Mesenchymal stem cell (in vitro differentiated cells and primary cell): ENCODE results near the gene CLIP3.

Source experiments
- DNase-seq: peaks from one replicate; pipeline ENCODE4 v3.0.0-alpha.2; 2013
- H2AFZ ChIP-seq: one replicate; pipeline ENCODE4 v1.6.1; 2013; ENCODE audit warnings: low read depth, mild to moderate bottlenecking, control low read depth, inconsistent platforms, low read length, moderate library complexity
- H2AK5ac ChIP-seq: 2 replicates; pipeline ENCODE4 v1.6.1; 2013; ENCODE audit warnings: low read length, moderate library complexity, mild to moderate bottlenecking, inconsistent platforms; ENCODE audit not compliant: severe bottlenecking
- H2BK120ac ChIP-seq: one replicate; pipeline ENCODE4 v1.6.1; 2013; ENCODE audit warnings: low read depth, mild to moderate bottlenecking, inconsistent platforms, low read length, moderate library complexity
- H2BK12ac ChIP-seq, 2 experiments: one replicate each; pipeline ENCODE4 v1.6.1; 2013; ENCODE audit warnings: inconsistent platforms in 2 of 2, low read length in 2 of 2, mild to moderate bottlenecking in 2 of 2, moderate library complexity in 2 of 2, control low read depth in 1 of 2
- H2BK15ac ChIP-seq: one replicate; pipeline ENCODE4 v1.6.1; 2013; ENCODE audit warnings: mild to moderate bottlenecking, low read depth, inconsistent platforms; ENCODE audit not compliant: poor library complexity, severe bottlenecking
- H2BK5ac ChIP-seq: 2 replicates; pipeline ENCODE4 v1.6.1; 2013; ENCODE audit warnings: low read depth, mild to moderate bottlenecking, low read length, control low read depth, inconsistent platforms; ENCODE audit not compliant: poor library complexity, severe bottlenecking
- H3K14ac ChIP-seq, 2 experiments: one replicate each; pipeline ENCODE4 v1.6.1; 2013; ENCODE audit warnings: inconsistent platforms in 2 of 2, low read length in 2 of 2, control low read depth in 1 of 2, mild to moderate bottlenecking in 1 of 2, moderate library complexity in 1 of 2
- H3K18ac ChIP-seq, 2 experiments: one replicate each; pipeline ENCODE4 v1.6.1; 2013; ENCODE audit warnings: inconsistent platforms in 2 of 2, low read length in 2 of 2, control low read depth in 1 of 2, low read depth in 1 of 2, mild to moderate bottlenecking in 1 of 2
- H3K23ac ChIP-seq, 2 experiments: one replicate each; pipeline ENCODE4 v1.6.1; 2013; ENCODE audit warnings: inconsistent platforms in 2 of 2, low read length in 2 of 2, mild to moderate bottlenecking in 2 of 2, moderate library complexity in 2 of 2, control low read depth in 1 of 2
- H3K27ac ChIP-seq: 2 replicates; pipeline ENCODE4 v1.5.1; 2013; ENCODE audit warnings: mild to moderate bottlenecking, moderate library complexity, low read length, control low read depth, inconsistent platforms; ENCODE audit not compliant: poor library complexity, severe bottlenecking
- H3K27me3 ChIP-seq, 2 experiments: 2 replicates each; pipeline versions ENCODE4 v1.6.1 to v1.7.0; 2013; ENCODE audit warnings: low read length in 2 of 2, mild to moderate bottlenecking in 2 of 2, moderate library complexity in 2 of 2, control low read depth in 1 of 2, inconsistent platforms in 1 of 2; ENCODE audit not compliant: control insufficient read depth in 1 of 2, insufficient read depth in 1 of 2
- H3K36me3 ChIP-seq, 2 experiments: 2 replicates each; pipeline versions ENCODE4 v1.6.1 to v1.7.0; 2013; ENCODE audit warnings: low read length in 2 of 2, control low read depth in 1 of 2, inconsistent platforms in 1 of 2, low read depth in 1 of 2, mild to moderate bottlenecking in 1 of 2; ENCODE audit not compliant: insufficient read depth in 2 of 2, control insufficient read depth in 1 of 2
- H3K4ac ChIP-seq, 2 experiments: one replicate each; pipeline ENCODE4 v1.6.1; 2013; ENCODE audit warnings: inconsistent platforms in 2 of 2, low read length in 2 of 2, mild to moderate bottlenecking in 2 of 2, moderate library complexity in 2 of 2, control low read depth in 1 of 2, low read depth in 1 of 2
- H3K4me1 ChIP-seq: 2 replicates; pipeline ENCODE4 v1.6.1; 2013; ENCODE audit warnings: low read depth, low read length, control low read depth; ENCODE audit not compliant: control insufficient read depth, insufficient read depth
- H3K4me2 ChIP-seq: 2 replicates; pipeline ENCODE4 v1.6.1; 2013; ENCODE audit warnings: low read length, mild to moderate bottlenecking, inconsistent platforms; ENCODE audit not compliant: poor library complexity, severe bottlenecking
- H3K4me3 ChIP-seq, 2 experiments: 2 replicates each; pipeline versions ENCODE4 v1.5.1 to v1.7.0; 2013; ENCODE audit warnings: low read length in 2 of 2, mild to moderate bottlenecking in 2 of 2, control low read depth in 1 of 2, low read depth in 1 of 2; ENCODE audit not compliant: insufficient read depth in 1 of 2
- H3K79me1 ChIP-seq: replicated peaks from 2 replicates; pipeline ENCODE4 v1.6.1; 2013; ENCODE audit warnings: mild to moderate bottlenecking, control low read depth, low read length, inconsistent platforms; ENCODE audit not compliant: poor library complexity, severe bottlenecking
- H3K9ac ChIP-seq: 2 replicates; pipeline ENCODE4 v1.7.0; 2013; ENCODE audit warnings: mild to moderate bottlenecking, low read length, moderate library complexity
- H3K9me3 ChIP-seq: 2 replicates; pipeline ENCODE4 v1.7.0; 2013; ENCODE audit warnings: mild to moderate bottlenecking, low read length; ENCODE audit not compliant: control insufficient read depth
- H4K8ac ChIP-seq: one replicate; pipeline ENCODE4 v1.6.1; 2013; ENCODE audit warnings: inconsistent platforms, mild to moderate bottlenecking, low read length, moderate library complexity
- H4K91ac ChIP-seq: one replicate; pipeline ENCODE4 v1.6.1; 2013; ENCODE audit warnings: mild to moderate bottlenecking, low read length, inconsistent platforms
- WGBS: methylation state at CpG from one replicate; pipeline ENCODE4 v1.1.7; 2013; ENCODE audit warnings: mixed read lengths; 5-methylcytosine and 5-hydroxymethylcytosine counted together

Gene CLIP3

DNA sequence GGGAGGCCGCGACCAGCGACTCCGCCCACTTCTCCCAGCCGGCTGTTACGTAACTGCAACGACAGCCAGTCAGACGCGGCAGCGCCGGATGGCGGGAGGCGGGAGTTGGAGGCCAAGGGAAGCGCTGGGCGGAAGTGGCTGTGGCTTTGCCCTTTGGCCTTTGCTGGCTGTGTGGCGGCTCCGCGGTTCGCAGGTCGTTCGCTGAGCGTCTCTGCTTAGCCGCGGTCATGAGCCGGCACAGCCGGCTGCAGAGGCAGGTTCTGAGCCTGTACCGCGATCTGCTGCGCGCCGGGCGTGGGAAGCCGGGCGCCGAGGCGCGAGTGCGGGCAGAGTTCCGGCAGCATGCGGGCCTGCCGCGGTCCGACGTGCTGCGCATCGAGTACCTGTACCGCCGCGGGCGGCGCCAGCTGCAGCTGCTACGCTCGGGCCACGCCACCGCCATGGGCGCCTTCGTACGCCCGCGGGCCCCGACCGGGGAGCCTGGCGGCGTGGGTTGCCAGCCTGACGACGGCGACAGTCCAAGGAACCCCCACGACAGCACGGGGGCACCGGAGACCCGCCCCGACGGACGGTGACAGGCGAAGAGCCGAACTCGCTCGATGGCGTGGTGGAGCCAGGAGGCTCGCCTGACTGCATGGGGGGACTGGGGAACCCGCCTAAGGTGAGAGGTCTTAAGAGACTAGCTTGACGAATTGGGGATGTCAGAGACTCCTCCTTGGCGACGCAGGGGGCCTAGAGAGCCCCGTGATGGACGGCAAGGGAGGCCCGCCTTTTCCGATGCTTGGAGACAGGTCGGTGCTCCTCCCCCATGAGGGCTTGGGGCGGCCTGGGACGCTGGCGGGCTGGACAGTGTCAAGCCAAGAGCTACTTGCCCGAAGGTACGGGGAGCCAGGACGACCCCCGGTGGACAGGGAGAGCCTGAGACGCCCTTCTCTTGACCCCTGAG lies 37.4 kb downstream of the CLIP3 start, which contains the start of gene SDHAF1:
Gene SDHAF1, plus strand, starts transcription at position 141 of the 946 bp plus-strand sequence. Its CDS starts 87 bp downstream, at position 228.
- H3K14ac ChIP-seq: peak within 1 kb of the TSS in 1 of 2 experiments; percentile 57
- H3K27me3 ChIP-seq: peaks cover 0 to 5% of the 10 kb centered on the region in 2 experiments
- WGBS: under 1% methylated on average over 86 of the region's 97 CpGs
- H3K79me1 ChIP-seq: peaks cover 27% of the 10 kb centered on the region
- no peak within 1 kb of the TSS for H2BK12ac ChIP-seq
- peak within 1 kb of the TSS; percentile 87 to 95 for H3K18ac ChIP-seq
- H4K8ac ChIP-seq: peak within 1 kb of the TSS; percentile 92
- peak within 1 kb of the TSS; percentile 27 for H2BK120ac ChIP-seq
- peak; percentile 95 for DNase-seq
- H4K91ac ChIP-seq: peak within 1 kb of the TSS; percentile 82
- H3K23ac ChIP-seq: peak within 1 kb of the TSS in 1 of 2 experiments; percentile 75
- H2BK5ac ChIP-seq: no peak within 1 kb of the TSS
- peak within 1 kb of the TSS; percentile 29 for H2BK15ac ChIP-seq
- peak within 1 kb of the TSS; percentile 70 to 94 for H3K4ac ChIP-seq
- H3K4me3 ChIP-seq: peak within 1 kb of the TSS; percentile 92 to 98
- H3K9me3 ChIP-seq: no peaks in the 10 kb centered on the region
- peak within 1 kb of the TSS; percentile 92 for H2AFZ ChIP-seq
- peaks cover 15% of the 10 kb centered on the region for H3K4me1 ChIP-seq
- H3K27ac ChIP-seq: no peak within 1 kb of the TSS
- no peak within 1 kb of the TSS for H2AK5ac ChIP-seq
- H3K4me2 ChIP-seq: peak within 1 kb of the TSS; percentile 85
- peak within 1 kb of the TSS; percentile 89 for H3K9ac ChIP-seq
- peaks cover 8 to 19% of the 10 kb centered on the region in 2 experiments for H3K36me3 ChIP-seq

DNA sequence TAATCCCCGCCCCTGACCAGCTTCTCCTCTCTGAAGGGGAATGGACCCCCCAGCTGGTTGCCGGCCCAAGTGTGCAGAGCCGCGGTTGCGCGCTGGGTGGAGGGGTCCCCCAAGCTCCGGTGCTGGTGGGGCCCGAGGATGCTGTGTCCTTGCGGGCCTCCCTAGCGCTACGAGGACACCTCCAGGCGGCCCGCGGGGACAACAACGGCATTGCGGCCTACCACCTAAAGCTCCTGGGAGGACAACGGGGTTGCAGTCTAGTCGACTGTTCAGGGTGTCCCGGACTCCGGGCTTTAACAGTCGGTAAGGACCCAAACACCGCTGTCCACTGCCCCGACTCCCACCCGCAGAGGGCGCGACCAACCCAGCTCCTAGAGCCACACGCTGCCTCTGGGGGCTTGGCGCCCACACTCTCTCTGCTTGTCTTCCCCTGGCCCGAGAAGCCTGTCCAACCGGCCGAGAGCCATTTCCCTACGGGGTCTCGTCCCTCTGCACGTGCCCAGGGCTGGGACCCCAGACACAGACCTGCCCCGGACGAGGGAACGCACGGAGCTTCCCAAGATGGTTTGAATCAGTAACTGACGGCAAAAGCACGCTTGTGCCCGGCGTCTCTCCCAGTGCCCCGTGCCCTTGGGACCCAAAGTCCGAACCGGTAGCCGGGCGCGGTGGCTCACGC lies 38.6 kb downstream of the CLIP3 start:
- Histone ChIP-seq H2AK5ac (no peak overlapping the region), H3K36me3 (peaks cover 8 to 15% of the 10 kb centered on the region in 2 experiments), H3K9ac (peak overlapping the region; percentile 89), H3K9me3 (no peaks in the 10 kb centered on the region), H2BK15ac (peak overlapping the region; percentile 26), H3K4ac (no peak overlapping the region), H4K91ac (no peak overlapping the region), H4K8ac (no peak overlapping the region), H3K4me3 (peak overlapping the region in 1 of 2 experiments; percentile 98), H3K4me2 (no peak overlapping the region), H2BK120ac (no peak overlapping the region), H3K14ac (no peak overlapping the region), H3K27ac (no peak overlapping the region), H3K23ac (no peak overlapping the region), H3K27me3 (peaks cover 0 to 5% of the 10 kb centered on the region in 2 experiments), H3K4me1 (peaks cover 15% of the 10 kb centered on the region), H2AFZ (no peak overlapping the region), H3K79me1 (peaks cover 24% of the 10 kb centered on the region), H3K18ac (no peak overlapping the region), H2BK5ac (no peak overlapping the region), H2BK12ac (no peak overlapping the region)
- 88% methylated on average over 49 of the region's 49 CpGs for WGBS
- no peak for DNase-seq

DNA sequence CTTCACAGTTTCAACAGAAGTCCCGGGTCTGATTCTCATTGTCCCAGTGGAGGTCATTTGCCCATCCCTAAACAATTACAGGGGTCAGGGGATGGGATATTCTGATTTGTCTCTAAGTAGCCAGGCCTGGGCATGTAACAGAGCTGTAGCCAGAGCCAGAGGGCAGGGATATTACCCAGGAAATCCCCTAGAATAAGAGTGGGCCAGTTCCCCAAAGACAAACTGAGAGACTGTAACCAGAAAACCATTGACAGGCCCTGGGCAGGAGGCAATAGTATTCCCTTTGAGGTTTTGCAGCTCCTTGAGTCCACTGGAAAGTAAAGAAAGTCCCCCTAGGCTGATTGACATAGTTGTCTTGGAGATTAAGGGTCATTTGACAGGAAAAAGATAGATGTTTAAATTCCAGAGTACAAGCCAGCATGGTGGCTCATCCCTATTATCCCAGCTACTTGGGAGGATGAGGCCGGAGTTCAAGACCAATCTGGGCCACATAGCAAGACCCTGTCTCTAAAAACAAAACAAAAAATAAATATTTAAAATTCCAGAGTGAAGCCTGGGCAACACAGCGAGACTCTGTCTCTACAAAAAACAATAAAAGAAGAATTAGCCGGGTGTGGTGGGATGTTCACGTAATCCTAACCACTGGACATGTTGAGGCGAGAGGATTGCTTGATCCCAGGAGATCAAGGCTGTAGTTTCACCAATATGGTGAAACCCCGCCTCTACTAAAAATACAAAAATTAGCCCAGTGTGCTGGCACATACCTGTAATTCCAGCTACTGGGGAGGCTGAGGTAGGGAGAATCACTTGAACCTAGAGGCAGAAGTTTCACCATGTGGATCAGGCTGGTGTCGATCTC lies 39.5 kb downstream of the CLIP3 start:
- 89% methylated on average over 6 of the region's 8 CpGs for WGBS
- peaks cover 4 to 7% of the 10 kb centered on the region in 2 experiments for H3K36me3 ChIP-seq
- no peak overlapping the region for H3K23ac ChIP-seq

More for the DNA sequence above, 39.5 kb downstream of the CLIP3 start:
- H4K8ac ChIP-seq: no peak overlapping the region
- no peak overlapping the region for H3K18ac ChIP-seq
- H2BK15ac ChIP-seq: no peak overlapping the region
- H3K27me3 ChIP-seq: peaks cover 5 to 8% of the 10 kb centered on the region in 2 experiments
- no peak overlapping the region for H2AK5ac ChIP-seq
- H2BK12ac ChIP-seq: no peak overlapping the region
- no peak overlapping the region for H3K4me3 ChIP-seq
- no peak overlapping the region for H4K91ac ChIP-seq
- no peak overlapping the region for H2BK5ac ChIP-seq
- DNase-seq: no peak
- no peak overlapping the region for H3K27ac ChIP-seq
- peaks cover 20% of the 10 kb centered on the region for H3K79me1 ChIP-seq
- H3K14ac ChIP-seq: no peak overlapping the region
- H3K9me3 ChIP-seq: peaks cover 3% of the 10 kb centered on the region
- H2AFZ ChIP-seq: no peak overlapping the region
- H3K4me1 ChIP-seq: peaks cover 15% of the 10 kb centered on the region
- no peak overlapping the region for H2BK120ac ChIP-seq
- H3K4ac ChIP-seq: no peak overlapping the region
- no peak overlapping the region for H3K9ac ChIP-seq
- H3K4me2 ChIP-seq: no peak overlapping the region
